Lung (tissue), 12 donors: ENCODE measurements around the gene GRIN2A. TPM values are rescaled to one million over a fixed set of nuclear protein-coding genes. Genes with fewer than 3 reads are reported as not detected.

Experiments used
- ATAC-seq: fragments of 200-7000 bp; cut with Tn5 transposase; one replicate; pipeline ENCODE4 v1.9.1; 2020; ENCODE audit warnings: moderate number of reproducible peaks; ENCODE audit not compliant: insufficient read depth, low FRiP score
- DNase-seq, 3 donors: peaks; one replicate each; pipeline ENCODE4 v3.0.0-alpha.2; 2013 to 2017
- H3K27ac ChIP-seq, 2 donors: one replicate each; pipeline ENCODE4 v1.5.1; 2013; ENCODE audit warnings: mild to moderate bottlenecking in 2 of 2, moderate library complexity in 2 of 2, control low read depth in 1 of 2, inconsistent platforms in 1 of 2, low read depth in 1 of 2, low read length in 1 of 2
- H3K27me3 ChIP-seq, 3 donors: one replicate each; pipeline ENCODE4 v1.5.1; 2013; ENCODE audit warnings: low read length in 2 of 3; ENCODE audit not compliant: control insufficient read depth in 3 of 3, insufficient read depth in 3 of 3
- H3K36me3 ChIP-seq, 4 donors: one replicate each; pipeline ENCODE4 v1.5.1; 2013; ENCODE audit warnings: low read length in 4 of 4, mild to moderate bottlenecking in 1 of 4, moderate library complexity in 1 of 4; ENCODE audit not compliant: control insufficient read depth in 4 of 4, insufficient read depth in 4 of 4
- H3K4me1 ChIP-seq, 5 donors: one replicate each; pipeline ENCODE4 v1.5.1; 2013; ENCODE audit warnings: low read length in 5 of 5, mild to moderate bottlenecking in 2 of 5, moderate library complexity in 1 of 5; ENCODE audit not compliant: control insufficient read depth in 5 of 5, insufficient read depth in 5 of 5
- H3K4me3 ChIP-seq: one replicate; pipeline ENCODE4 v1.5.1; 2013; ENCODE audit warnings: mild to moderate bottlenecking, control low read depth, moderate library complexity
- H3K9ac ChIP-seq, 2 donors: one replicate each; pipeline ENCODE4 v1.5.1; 2013; ENCODE audit warnings: low read length in 2 of 2, control low read depth in 1 of 2; ENCODE audit not compliant: insufficient read depth in 1 of 2
- H3K9me3 ChIP-seq, 4 donors: one replicate each; pipeline ENCODE4 v1.5.1; 2013; ENCODE audit warnings: low read length in 3 of 4, mild to moderate bottlenecking in 1 of 4, moderate library complexity in 1 of 4; ENCODE audit not compliant: control insufficient read depth in 4 of 4, insufficient read depth in 3 of 4
- CTCF ChIP-seq: IDR thresholded peaks from 2 replicates; pipeline ENCODE4 v1.5.1; 2012; ENCODE audit warnings: mild to moderate bottlenecking; ENCODE audit errors: control extremely low read depth, extremely low read depth
- WGBS, 2 donors: extraction: QIAGEN DNeasy Blood & Tissue Kit; methylation state at CpG; one replicate each; pipeline ENCODE4 v1.1.7; 2013; 5-methylcytosine and 5-hydroxymethylcytosine counted together
- polyA plus RNA-seq, 2 donors: library from polyadenylated mRNA; stranded (reverse); fragments of 200-250 nt; gene quantifications; one replicate each; pipeline ENCODE4 v1.2.1, GENCODE V29; 2013
- total RNA-seq, 2 donors: library from RNA; depleted of rRNA in 1 of 2; stranded (reverse); fragments of >200 nt in 1 of 2; gene quantifications; one replicate each; pipeline ENCODE4 v1.2.1, GENCODE V29; 2014 to 2021
- donor health status: control.
- donor health status: control.
- donor health status: Bipolar disorder and iron deficiency.
- donor health status: healthy.
- donor health status: DM: yes; HTN: yes; CAD: no.

GRIN2A gene
- total and polyA plus RNA-seq, 4 donors: 0.02 to 0.37 (median 0.10) TPM

- DNase-seq: no peak
- 90 to 92% methylated on average over 7 of the region's 7 CpGs for WGBS, 2 donors
- ATAC-seq: no peak
- Histone ChIP-seq H3K27ac (no peak overlapping the region), H3K9ac (no peak overlapping the region), H3K36me3 (no peaks in the 10 kb centered on the region), H3K4me3 (no peak overlapping the region), H3K4me1 (no peaks in the 10 kb centered on the region), H3K9me3 (peaks cover 0 to 9% (median 0%) of the 10 kb centered on the region in 4 donors), H3K27me3 (no peaks in the 10 kb centered on the region)
- TF ChIP-seq CTCF: no peak
Measured at GRCh38 chr16:10205688-10206087, 23.5 kb upstream of the GRIN2A start.

GRCh38 chr16:10202649-10203048 lies 20.4 kb upstream of the GRIN2A start:
- Histone ChIP-seq H3K9me3 (peaks cover 0 to 7% (median 0%) of the 10 kb centered on the region in 4 donors), H3K9ac (no peak overlapping the region), H3K27ac (no peak overlapping the region), H3K27me3 (no peaks in the 10 kb centered on the region), H3K4me1 (no peaks in the 10 kb centered on the region), H3K36me3 (no peaks in the 10 kb centered on the region), H3K4me3 (no peak overlapping the region)
- ATAC-seq: no peak
- WGBS, 2 donors: 92 to 95% methylated on average over 1 of the region's 1 CpG
- no peak for DNase-seq
- no peak for TF ChIP-seq CTCF

- no peaks in the 10 kb centered on the region for H3K27me3 ChIP-seq
- H3K36me3 ChIP-seq: no peaks in the 10 kb centered on the region
- no peak overlapping the region for H3K9ac ChIP-seq
- no peaks in the 10 kb centered on the region for H3K4me1 ChIP-seq
- 73 to 87% methylated on average over 9 of the region's 9 CpGs for WGBS, 2 donors
- no peak for ATAC-seq
- peaks cover 0 to 6% (median 0%) of the 10 kb centered on the region in 4 donors for H3K9me3 ChIP-seq
- H3K4me3 ChIP-seq: no peak overlapping the region
- no peak overlapping the region for H3K27ac ChIP-seq
- DNase-seq: no peak
- TF ChIP-seq CTCF: no peak
Measured at GRCh38 chr16:10200637-10201586, 18.7 kb upstream of the GRIN2A start.
